Vagina (tissue), 2 donors: Measurements from ENCODE around the gene TMEM248. TPM values are rescaled to one million over a fixed set of nuclear protein-coding genes. Genes with fewer than 3 reads are reported as not detected.
"Not testable (repeated sequence)": the region's sequence is repeated elsewhere in the genome, so short reads cannot be mapped to it uniquely, and the experiment has no call there.

Source experiments
- DNase-seq, 2 donors: peaks; one replicate each; pipeline ENCODE4 v3.0.0-alpha.2; 2017; ENCODE audit errors: extremely low spot score in 2 of 2
- H3K27ac ChIP-seq: fragments of 200-600 bp; sonication (generic); one replicate; pipeline ENCODE4 v1.5.1; 2019
- H3K27me3 ChIP-seq: fragments of 200-600 bp; sonication (generic); one replicate; pipeline ENCODE4 v1.5.1; 2019
- H3K36me3 ChIP-seq, 2 donors: fragments of 200-600 bp; sonication (generic); one replicate each; pipeline ENCODE4 v1.5.1; 2017 to 2019
- H3K4me1 ChIP-seq: fragments of 200-600 bp; sonication (generic); one replicate; pipeline ENCODE4 v1.5.1; 2019
- H3K4me3 ChIP-seq, 2 donors: fragments of 200-600 bp; sonication (generic); 1 replicate in 1 of 2; 2 replicates in 1 of 2; pipeline ENCODE4 v1.5.1; 2016 to 2019
- H3K9me3 ChIP-seq: fragments of 200-600 bp; sonication (generic); one replicate; pipeline ENCODE4 v1.5.1; 2019
- POLR2A ChIP-seq, 2 donors: fragments of 450-650 bp; IDR thresholded peaks; one replicate each; pipeline ENCODE4 v1.6.1; 2017; ENCODE audit warnings: antibody characterized with exemption in 2 of 2, mild to moderate bottlenecking in 2 of 2, moderate library complexity in 2 of 2
- POLR2AphosphoS5 ChIP-seq, 2 donors: sonication (generic); formaldehyde crosslinking; IDR thresholded peaks; one replicate each; pipeline ENCODE4 v1.9.0; 2017; ENCODE audit warnings: antibody characterized with exemption in 2 of 2, mild to moderate bottlenecking in 2 of 2, low read depth in 1 of 2; ENCODE audit not compliant: insufficient read depth in 1 of 2
- intact Hi-C: fragments of 100-400 bp; cut with DNase I; formaldehyde crosslinking; loops from one replicate; pipeline ENCODE4 v1.15.1; 2023
- total RNA-seq: library from RNA; depleted of rRNA; stranded (reverse); fragments of >200 nt; gene quantifications from one replicate; pipeline ENCODE4 v1.2.3, GENCODE V29; 2016
- TF ChIP-seq, protein P1 (sequence below), 3 experiments: fragments of 450-650 bp in 2 of 3; fragments of 200-600 bp in 1 of 3; sonication (generic) in 1 of 3; IDR thresholded peaks; one replicate each; pipeline ENCODE4 v1.5.1; 2017 to 2019; ENCODE audit warnings: antibody characterized with exemption in 3 of 3, mild to moderate bottlenecking in 2 of 3, moderate library complexity in 2 of 3

The TMEM248 gene, protein sequence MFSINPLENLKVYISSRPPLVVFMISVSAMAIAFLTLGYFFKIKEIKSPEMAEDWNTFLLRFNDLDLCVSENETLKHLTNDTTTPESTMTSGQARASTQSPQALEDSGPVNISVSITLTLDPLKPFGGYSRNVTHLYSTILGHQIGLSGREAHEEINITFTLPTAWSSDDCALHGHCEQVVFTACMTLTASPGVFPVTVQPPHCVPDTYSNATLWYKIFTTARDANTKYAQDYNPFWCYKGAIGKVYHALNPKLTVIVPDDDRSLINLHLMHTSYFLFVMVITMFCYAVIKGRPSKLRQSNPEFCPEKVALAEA
- total RNA-seq, result 59.7 TPM

DNA sequence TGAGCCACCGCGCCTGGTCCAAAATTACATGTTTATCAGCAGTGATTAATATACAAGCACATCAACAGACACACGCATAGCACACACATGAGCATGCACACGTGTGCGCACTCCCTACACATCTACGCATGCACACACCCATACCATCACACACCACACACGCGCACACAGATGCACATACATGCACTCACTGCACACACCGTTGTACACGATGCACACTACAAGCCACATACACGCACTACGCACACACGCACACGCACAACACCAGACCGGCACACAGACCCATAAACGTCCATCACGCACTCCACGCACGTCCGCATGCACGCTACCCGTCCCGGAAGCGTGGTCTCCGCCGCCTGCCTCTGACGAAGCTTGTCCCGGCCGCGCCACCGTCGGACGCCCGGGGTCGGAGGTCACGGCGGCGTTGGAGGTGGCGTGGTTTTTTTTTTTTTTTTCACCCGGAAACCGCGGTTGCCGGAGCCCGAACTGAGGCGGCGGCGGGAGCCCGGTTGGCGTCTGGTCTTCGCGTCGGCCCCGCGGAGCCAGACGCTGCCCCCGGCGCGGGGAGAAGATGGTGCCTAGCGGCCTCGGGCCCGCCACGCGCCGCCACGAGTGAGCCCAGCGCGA, at the start of gene TMEM248:
TMEM248 (plus strand) TSS at position 457 of the 627 bp plus-strand sequence. CDS start 20,641 bp downstream, outside the sequence.
- Histone ChIP-seq H3K36me3 (no peaks in the 10 kb centered on the region), H3K4me3 (peak within 1 kb of the TSS; percentile 85 to 94), H3K27ac (peak within 1 kb of the TSS; percentile 68), H3K27me3 (no peaks in the 10 kb centered on the region), H3K4me1 (peaks cover 42% of the 10 kb centered on the region), H3K9me3 (no peaks in the 10 kb centered on the region)
- TF ChIP-seq, protein P1, sequence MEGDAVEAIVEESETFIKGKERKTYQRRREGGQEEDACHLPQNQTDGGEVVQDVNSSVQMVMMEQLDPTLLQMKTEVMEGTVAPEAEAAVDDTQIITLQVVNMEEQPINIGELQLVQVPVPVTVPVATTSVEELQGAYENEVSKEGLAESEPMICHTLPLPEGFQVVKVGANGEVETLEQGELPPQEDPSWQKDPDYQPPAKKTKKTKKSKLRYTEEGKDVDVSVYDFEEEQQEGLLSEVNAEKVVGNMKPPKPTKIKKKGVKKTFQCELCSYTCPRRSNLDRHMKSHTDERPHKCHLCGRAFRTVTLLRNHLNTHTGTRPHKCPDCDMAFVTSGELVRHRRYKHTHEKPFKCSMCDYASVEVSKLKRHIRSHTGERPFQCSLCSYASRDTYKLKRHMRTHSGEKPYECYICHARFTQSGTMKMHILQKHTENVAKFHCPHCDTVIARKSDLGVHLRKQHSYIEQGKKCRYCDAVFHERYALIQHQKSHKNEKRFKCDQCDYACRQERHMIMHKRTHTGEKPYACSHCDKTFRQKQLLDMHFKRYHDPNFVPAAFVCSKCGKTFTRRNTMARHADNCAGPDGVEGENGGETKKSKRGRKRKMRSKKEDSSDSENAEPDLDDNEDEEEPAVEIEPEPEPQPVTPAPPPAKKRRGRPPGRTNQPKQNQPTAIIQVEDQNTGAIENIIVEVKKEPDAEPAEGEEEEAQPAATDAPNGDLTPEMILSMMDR (IDR thresholded peaks at IDR 0.05), result peak in 1 of 3 experiments; percentile 10
- no peak for TF ChIP-seq POLR2A (IDR thresholded peaks at IDR 0.05)
- TF ChIP-seq POLR2AphosphoS5 (IDR thresholded peaks at IDR 0.05; ENCODE audit: insufficient read depth in 1 of 2, low read depth in 1 of 2), result peak; percentile 84 to 91
- intact Hi-C loops, result no loop called here
- no peak for DNase-seq

DNA sequence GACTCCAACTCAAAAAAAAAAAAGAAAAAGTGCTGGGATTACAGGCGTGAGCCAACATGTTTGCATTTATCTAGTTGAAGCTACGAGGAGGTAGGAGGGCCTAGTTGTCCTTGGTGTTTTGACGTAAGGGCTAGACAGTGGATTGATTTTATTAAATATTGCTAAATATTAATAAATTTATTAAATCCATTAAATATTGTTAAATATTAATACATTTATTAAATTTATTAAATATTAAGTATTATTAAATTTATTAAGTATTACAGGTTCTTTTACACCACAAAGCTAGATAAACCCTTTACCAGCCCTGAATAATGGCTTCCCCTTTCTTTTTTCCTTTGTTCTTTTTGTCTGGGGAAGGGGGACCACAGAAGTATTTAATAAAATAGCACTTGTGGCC, 47.5 kb upstream of the TMEM248 start:
- Histone ChIP-seq H3K9me3 (no peaks in the 10 kb centered on the region), H3K4me1 (no peaks in the 10 kb centered on the region), H3K27ac (no peak overlapping the region), H3K27me3 (no peaks in the 10 kb centered on the region), H3K4me3 (no peak overlapping the region), H3K36me3 (no peaks in the 10 kb centered on the region)
- DNase-seq, result no peak
- TF ChIP-seq POLR2A (IDR thresholded peaks at IDR 0.05) (no peak), POLR2AphosphoS5 (IDR thresholded peaks at IDR 0.05; ENCODE audit: insufficient read depth in 1 of 2, low read depth in 1 of 2) (no peak)
- TF ChIP-seq, protein P1 (IDR thresholded peaks at IDR 0.05), result no peak
- intact Hi-C loops, result no loop called here

DNA sequence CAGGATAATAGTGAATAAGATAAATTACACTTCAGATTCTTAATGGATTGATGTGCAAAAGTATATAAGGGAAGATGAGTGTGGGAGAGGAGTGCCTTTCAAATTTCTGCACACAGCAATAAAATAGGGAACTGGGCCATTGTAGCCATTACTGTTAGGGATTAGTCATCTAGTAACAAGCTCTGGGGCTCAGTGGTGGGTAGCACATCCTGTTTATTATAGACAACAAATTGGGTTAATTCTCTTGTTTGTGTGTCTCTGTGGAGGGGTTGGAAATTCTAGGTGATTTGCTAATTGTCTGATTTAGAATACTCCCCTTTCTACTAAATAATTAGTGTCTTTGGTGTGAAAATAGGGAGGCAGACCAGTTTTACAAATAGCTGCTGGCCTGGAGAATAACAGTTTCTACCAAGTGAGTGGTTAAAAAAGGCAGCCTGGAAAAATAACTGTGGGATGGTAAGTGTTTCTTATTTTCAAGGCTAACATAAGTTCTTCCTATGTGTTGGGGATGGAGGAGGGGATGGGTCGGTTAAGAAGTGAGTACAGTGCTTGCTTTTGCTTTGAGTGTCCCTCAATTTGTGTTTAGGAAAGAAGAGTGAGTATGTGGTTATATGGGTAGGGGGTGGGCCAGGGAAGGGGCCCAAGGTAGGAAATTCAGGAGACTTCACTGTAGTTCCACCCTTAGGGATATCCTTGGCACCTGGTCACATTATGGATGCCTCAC, 43.3 kb upstream of the TMEM248 start:
- Histone ChIP-seq H3K9me3 (no peaks in the 10 kb centered on the region), H3K27ac (no peak overlapping the region), H3K4me3 (no peak overlapping the region), H3K36me3 (no peaks in the 10 kb centered on the region), H3K27me3 (no peaks in the 10 kb centered on the region), H3K4me1 (no peaks in the 10 kb centered on the region)
- DNase-seq, result no peak
- intact Hi-C loops, result no loop called here
- TF ChIP-seq POLR2A (IDR thresholded peaks at IDR 0.05), result no peak
- TF ChIP-seq, protein P1 (IDR thresholded peaks at IDR 0.05), result no peak
- TF ChIP-seq POLR2AphosphoS5 (IDR thresholded peaks at IDR 0.05; ENCODE audit: insufficient read depth in 1 of 2, low read depth in 1 of 2), result no peak

DNA sequence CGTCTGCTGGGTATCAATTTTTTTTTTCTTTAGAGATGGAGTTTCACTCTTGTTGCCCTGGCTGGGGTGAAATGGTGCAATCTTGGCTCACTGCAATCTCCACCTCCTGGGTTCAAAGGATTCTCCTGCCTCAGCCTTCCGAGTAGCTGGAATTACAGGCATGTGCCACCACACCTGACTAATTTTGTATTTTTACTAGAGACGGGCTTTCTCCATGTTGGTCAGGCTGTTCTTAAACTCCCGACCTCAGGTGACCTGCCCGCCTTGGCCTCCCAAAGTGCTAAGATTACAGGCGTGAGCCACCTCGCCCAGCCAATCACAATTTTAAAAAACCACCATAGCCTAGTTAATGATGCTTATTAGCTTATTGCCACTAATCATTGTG, 42.7 kb upstream of the TMEM248 start:
- H3K4me3 ChIP-seq, H3K4me1 ChIP-seq, H3K36me3 ChIP-seq, DNase-seq, H3K9me3 ChIP-seq, intact Hi-C loops, H3K27ac ChIP-seq, H3K27me3 ChIP-seq: not testable (repeated sequence)

DNA sequence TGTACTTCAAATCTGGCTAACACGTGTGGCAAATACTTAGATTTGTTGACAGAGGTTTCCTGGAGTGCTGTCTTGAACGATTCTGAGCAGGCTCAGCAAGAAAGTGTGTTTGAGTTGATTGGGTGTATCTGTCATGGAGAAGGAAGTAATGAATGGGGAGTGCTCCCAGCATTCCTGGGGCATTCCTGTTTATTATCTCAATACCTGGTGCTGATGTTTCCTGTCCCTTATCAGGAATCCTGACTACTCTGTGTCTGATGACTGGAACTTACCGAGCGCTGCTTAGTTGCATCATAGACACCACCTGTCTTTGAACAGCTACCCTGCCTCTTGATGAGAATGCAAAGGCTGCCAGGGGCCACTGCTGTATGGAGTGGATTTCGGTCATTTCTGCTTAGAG, 41.0 kb upstream of the TMEM248 start:
- Histone ChIP-seq H3K4me1 (no peaks in the 10 kb centered on the region), H3K36me3 (no peaks in the 10 kb centered on the region), H3K9me3 (no peaks in the 10 kb centered on the region), H3K4me3 (no peak overlapping the region), H3K27me3 (no peaks in the 10 kb centered on the region), H3K27ac (no peak overlapping the region)
- TF ChIP-seq POLR2AphosphoS5 (IDR thresholded peaks at IDR 0.05; ENCODE audit: insufficient read depth in 1 of 2, low read depth in 1 of 2) (no peak), POLR2A (IDR thresholded peaks at IDR 0.05) (no peak)
- TF ChIP-seq, protein P1 (IDR thresholded peaks at IDR 0.05), result no peak
- no peak for DNase-seq
- intact Hi-C loops, result no loop called here

DNA sequence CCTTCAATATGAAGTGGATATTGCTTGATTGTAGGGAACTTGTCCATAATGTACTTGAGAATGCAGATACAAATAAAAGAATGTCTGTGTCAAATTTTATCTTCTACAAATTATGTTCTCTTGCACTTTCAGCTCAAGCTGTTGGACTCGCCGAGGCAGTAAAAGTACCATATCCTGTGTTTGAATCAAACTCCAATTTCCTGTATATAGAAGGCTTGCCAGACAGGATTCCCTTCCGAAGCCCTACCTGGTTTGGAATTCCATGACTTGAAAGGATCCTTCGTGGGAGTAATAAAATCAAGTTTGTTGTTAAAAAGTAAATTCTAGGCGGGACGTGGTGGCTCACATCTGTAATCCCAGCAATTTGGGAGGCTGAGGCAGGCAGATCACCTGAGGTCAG, 40.4 kb upstream of the TMEM248 start:
- H3K36me3 ChIP-seq, H3K4me3 ChIP-seq, H3K4me1 ChIP-seq, H3K9me3 ChIP-seq, DNase-seq, intact Hi-C loops, H3K27ac ChIP-seq, H3K27me3 ChIP-seq: not testable (repeated sequence)
